Fibroblast of skin of left biceps (primary cell): ENCODE measurements around the gene ANKRD42.

ENCODE experiments used
- DNase-seq, 2 experiments: peaks; one replicate each; pipeline ENCODE4 v3.0.0-alpha.2; 2013; ENCODE audit warnings: low read depth in 2 of 2

Gene ANKRD42

GRCh38 chr11:83287631-83288030 is 94.1 kb downstream of the ANKRD42 start:
- DNase-seq: no peak

GRCh38 chr11:83292709-83293456 is 99.4 kb downstream of the ANKRD42 start:
- DNase-seq: peak; percentile 29 to 34

- DNase-seq: no peak
Measured at GRCh38 chr11:83293457-83293774, 99.9 kb downstream of the ANKRD42 start.

GRCh38 chr11:83294208-83294607 is 100.7 kb downstream of the ANKRD42 start:
- DNase-seq: no peak
